T follicular helper cell (primary cell): ENCODE results near the gene LGI1.
A peak's percentile ranks its signal among the peaks of the same experiment; 100 is the strongest.
"Not testable (repeated sequence)": the region's sequence is repeated elsewhere in the genome, so short reads cannot be mapped to it uniquely, and the experiment has no call there.

ENCODE experiments used
- DNase-seq: peaks from one replicate; pipeline ENCODE4 v3.0.0-alpha.2; 2020; ENCODE audit warnings: low read depth

The LGI1 gene

GRCh38 chr10:93807371-93807770, 49.6 kb downstream of the LGI1 start:
- no peak for DNase-seq

GRCh38 chr10:93812659-93813338, 55.1 kb downstream of the LGI1 start:
- no peak for DNase-seq

- peak; percentile 6 for DNase-seq
These were observed 56.0 kb downstream of the LGI1 start for GRCh38 chr10:93813507-93814465.

DNA sequence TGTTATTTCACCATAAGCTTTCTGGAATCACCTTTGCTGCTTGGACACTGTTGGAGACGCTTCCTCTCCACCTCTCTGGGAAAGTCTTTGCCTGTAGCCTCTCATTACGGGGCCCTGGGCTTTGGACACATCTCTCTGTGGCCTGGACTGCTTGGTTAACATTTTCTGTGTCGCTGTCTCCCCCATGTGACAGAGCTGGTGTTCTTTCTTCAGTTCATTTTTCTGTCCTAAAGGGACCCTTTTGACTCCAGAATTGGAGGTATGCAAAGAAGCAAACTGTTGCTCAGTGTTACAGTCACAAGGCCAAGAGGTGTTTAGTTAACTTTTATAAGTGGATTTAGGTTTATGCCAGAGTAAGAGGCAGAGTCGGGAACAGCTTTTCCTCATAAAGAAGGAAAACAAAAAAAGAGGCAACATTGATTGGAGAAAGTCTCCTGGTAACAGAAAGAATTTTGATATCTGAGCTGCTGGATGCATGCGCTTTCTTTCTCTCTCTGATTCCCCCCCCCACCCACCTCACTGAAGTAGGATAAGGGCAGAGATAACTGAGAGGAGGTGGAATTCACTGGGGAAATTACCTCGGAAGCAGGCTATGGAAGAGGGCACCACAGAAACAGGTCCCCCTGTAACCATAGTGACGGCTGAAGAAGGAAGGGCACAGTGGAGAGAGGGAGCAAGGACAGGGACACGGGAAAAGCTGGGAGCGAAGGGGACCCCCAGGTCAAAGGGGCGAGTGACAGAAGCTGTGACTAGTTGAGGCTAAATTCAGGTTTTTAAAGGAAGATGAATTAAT, 57.8 kb downstream of the LGI1 start:
- no peak for DNase-seq

DNA sequence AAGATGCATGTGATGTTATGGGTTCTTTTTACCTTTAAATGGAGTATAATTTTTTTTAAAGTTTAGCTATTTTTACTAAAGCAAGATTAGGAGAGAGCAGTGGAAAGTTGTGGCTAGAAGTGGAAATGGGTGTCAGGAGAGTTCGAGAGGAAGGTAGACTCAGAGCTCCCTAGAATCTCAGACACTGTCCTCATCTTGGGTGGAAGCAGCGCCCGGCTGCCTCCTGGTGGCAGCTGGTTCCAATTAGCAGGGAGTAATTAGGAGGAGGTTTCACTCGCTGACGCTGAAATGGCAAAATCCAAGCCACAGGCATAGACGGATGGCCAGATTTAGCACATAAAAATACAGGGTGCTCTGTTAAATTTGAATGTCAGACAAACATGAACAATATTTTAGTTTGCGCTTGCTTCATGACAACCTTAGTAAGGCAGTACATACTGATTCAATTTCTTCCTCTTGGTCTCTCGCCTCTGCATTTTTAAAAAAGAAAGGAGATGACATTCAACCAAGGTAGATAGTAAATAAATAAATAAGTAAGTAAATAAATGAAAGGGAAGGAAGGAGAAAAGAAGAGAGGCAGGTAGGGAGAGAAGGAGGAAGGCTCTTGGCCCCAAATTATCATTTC, 58.5 kb downstream of the LGI1 start:
- peak; percentile 0 for DNase-seq

DNA sequence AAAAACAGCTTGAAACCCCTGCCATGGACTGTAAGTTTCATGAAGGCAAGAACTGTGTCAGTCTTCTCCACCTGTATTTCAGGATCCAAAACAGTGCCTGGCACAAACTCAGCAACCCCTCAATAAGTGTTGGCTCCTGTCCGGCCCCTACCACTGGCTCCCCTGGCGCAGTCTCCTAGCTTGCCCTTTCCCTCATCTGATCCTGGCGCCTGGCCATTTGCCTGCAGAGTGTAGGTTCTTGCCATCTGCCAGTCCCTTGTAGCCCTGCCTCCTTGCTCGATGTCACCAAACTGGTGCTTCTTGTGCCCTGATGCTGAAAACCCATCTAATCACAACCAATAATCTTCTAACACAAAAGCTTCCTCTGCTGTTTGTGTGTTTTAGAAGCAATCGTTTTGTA, 60.4 kb downstream of the LGI1 start:
- DNase-seq, result no peak

DNA sequence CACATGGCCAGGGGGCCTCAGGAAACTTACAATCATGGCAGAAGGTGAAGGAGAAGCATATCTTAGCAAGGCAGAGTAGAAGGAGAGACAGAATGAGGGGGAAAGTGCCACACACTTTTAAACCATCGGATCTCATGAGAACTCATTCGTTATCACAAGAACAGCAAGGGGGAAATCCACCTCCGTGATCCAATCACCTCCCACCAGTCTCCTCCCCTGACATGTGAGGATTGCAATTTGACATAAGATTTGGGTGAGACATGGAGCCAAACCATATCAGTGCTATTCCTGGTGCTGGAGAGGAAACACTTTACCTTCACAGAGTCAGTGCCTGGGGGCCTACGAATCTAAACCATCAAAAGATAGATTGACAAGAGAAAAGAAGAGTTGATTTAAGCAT, 61.8 kb downstream of the LGI1 start:
- DNase-seq, result no peak

DNA sequence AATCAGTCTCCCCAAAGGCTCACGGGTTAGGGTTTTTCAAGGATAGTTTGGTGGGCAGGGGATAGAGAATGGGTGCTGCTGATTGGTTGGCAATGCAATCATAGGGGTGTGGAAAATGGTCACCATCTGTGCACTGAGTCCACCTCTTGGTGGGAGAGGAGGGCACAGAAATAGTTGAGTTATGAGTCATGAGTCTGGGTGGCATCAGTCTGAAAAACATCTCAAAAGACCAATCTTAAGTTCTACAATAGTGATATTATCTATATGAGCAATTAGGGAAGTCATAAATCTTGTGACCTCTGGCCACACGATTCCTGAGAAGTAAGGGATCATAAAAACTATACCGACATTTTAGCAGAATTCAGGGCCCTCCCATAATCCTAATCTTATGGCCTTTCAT, 62.7 kb downstream of the LGI1 start:
- no peak for DNase-seq

- no peak for DNase-seq
These were observed 63.5 kb downstream of the LGI1 start for GRCh38 chr10:93821051-93821772.

- no peak for DNase-seq
These were observed 68.6 kb downstream of the LGI1 start for GRCh38 chr10:93826355-93826754.

DNA sequence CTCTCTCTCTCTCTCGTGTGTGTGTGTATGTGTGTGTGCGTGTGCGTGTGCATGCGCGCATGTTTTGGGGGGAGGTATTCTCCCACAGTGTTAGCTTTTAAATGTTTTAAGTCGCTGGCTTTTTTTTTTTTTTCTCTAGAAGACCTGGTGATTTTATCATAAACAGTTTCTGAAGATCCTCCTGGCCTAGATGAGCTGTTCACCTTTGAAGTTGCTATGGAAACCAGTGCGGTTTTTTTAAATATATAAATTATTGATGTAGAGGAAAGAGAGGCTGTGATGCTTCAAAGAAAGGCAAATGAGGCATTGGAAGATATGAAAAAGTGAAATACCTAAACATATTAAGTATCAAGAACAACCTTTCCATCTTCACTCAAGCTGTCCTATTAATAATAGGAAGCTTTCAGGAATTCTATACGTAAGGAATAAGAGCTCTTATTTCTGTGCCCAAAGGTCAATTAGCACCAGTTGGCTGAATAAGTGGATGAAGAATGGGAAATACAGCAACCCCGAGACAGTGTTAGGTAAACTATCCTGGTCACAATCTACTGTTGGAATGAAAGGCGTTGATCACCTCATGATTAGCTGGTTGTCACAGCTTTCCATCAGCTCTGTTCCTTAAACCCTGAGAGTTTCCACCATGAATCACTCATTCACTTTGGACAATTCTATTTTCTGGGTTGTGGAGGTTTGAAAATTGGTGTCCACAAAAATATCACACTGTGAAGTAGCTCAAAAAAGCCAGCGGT, 69.5 kb downstream of the LGI1 start:
- DNase-seq, result no peak

DNA sequence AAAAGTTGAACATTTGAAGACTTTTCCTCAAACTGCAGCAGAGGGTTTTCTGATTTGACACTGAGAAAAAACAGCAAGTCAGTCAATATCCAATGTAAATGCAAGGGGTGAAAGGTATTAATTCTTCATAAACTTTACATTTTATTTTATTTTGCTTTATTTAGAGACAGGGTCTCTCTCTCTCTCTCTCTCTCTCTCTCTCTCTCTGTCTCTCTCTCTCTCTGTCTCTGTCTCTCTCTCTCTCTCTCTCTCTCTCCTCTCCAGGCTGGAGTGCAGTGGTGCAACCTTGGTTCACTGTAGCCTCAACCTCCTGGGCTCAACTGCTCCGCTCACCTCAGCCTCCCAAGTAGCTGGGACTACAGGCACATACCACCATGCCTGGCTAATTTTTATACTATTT, 73.3 kb downstream of the LGI1 start:
- not testable (repeated sequence) for DNase-seq

DNA sequence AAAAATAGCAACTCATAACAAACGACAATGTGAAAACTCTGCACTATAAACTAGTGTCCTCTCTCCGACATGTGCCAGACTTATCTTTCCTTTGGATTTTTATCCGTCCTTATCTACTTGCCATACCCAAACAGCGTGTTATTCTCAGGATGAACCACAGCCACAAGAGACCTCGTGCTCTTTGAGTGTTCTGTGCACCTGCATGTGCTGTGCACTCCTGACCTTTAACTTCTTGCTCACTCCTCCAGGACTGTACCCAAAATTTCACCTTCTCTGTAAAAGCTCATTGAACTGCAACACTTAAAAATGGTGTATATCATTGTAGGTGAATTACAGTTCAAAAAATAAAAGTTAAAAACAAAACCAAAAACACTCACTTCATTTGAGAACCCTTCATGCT, 78.0 kb downstream of the LGI1 start:
- DNase-seq, result no peak

GRCh38 chr10:93837822-93838221, 80.1 kb downstream of the LGI1 start:
- DNase-seq, result no peak

GRCh38 chr10:93838278-93838677, 80.5 kb downstream of the LGI1 start:
- DNase-seq, result no peak

DNA sequence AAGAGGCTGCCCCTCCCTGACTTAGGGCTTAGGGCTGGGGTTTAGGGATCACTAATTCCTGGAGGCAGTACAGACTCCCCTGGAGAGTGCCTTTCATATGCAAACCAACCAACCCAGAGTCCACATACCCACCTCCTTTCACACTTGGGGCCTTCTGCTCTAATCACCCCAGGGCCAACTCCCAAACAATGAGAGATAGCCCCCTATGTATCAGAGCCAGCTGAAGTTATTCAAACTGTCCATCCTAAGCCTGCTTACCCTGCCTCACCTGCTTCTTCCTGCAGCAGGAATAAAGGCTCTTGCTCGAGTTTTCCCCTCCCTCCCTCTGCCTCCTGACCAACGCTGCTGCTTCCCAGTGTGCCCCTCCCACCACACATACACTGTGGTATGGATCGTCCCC, 84.2 kb downstream of the LGI1 start:
- DNase-seq, result no peak

GRCh38 chr10:93844979-93845626, 87.4 kb downstream of the LGI1 start:
- DNase-seq, result no peak
